H1 (cell line): ENCODE results near the gene UBXN4. TPM values are rescaled to one million over a fixed set of nuclear protein-coding genes. Genes with fewer than 3 reads are reported as not detected.

Source experiments
- CHD7 ChIP-seq: fragments of 300-600 bp; sonication (generic); IDR thresholded peaks from 2 replicates; pipeline ENCODE4 v1.7.1; 2012; ENCODE audit warnings: low read length, moderate library complexity, mild to moderate bottlenecking, inconsistent platforms; ENCODE audit not compliant: insufficient replicate concordance
- HDAC6 ChIP-seq: IDR thresholded peaks from one replicate; pipeline ENCODE4 v1.7.1; 2012; ENCODE audit warnings: low read depth, mild to moderate bottlenecking, inconsistent platforms, low read length, moderate library complexity
- KDM5A ChIP-seq: fragments of 200-600 bp; IDR thresholded peaks from 2 replicates; pipeline ENCODE4 v1.7.1; 2012; ENCODE audit warnings: mild to moderate bottlenecking, low read length, inconsistent platforms, mixed read lengths
- RXRA ChIP-seq: IDR thresholded peaks from 2 replicates; pipeline ENCODE4 v1.6.1; 2011; ENCODE audit warnings: low read depth, mild to moderate bottlenecking, low read length, moderate library complexity; ENCODE audit not compliant: insufficient read depth
- SP4 ChIP-seq: IDR thresholded peaks from 2 replicates; pipeline ENCODE4 v1.6.1; 2012; ENCODE audit warnings: low read length, inconsistent platforms
- YY1 ChIP-seq: IDR thresholded peaks from 2 replicates; pipeline ENCODE4 v1.6.1; 2011; ENCODE audit warnings: low read depth, mild to moderate bottlenecking, low read length
- polyA plus RNA-seq, 7 experiments: library from polyadenylated mRNA; depleted of rRNA in 3 of 7; stranded (reverse) in 5 of 7; unstranded in 2 of 7; fragments of >200 nt in 5 of 7; fragments of 200-250 nt in 2 of 7; gene quantifications; 1 replicate in 5 of 7; 2 replicates in 1 of 7; 4 replicates in 1 of 7; pipeline versions ENCODE4 v1.2.1 to v1.2.3, GENCODE V29; 2011 to 2013; ENCODE audit warnings: missing spikeins in 2 of 7, mixed read lengths in 2 of 7
- total RNA-seq: library from RNA; stranded (reverse); fragmentation: NEBNext Ultra II Directional; extraction: Animal tissue kit (Norgen Biotek cat#: 25700); gene quantifications from 2 replicates; pipeline ENCODE4 v1.2.1, GENCODE V29; 2021

Gene UBXN4
- total and polyA plus RNA-seq, 2 of the 8 experiments (the other 6 are each of a cell fraction or from before 2014, with no cell fraction given) = 20.1 to 64.2 TPM

GRCh38 chr2:135756692-135757091, 15.0 kb downstream of the UBXN4 start (continued):
- TF ChIP-seq CHD7 (no peak), SP4 (no peak), HDAC6 (no peak), YY1 (no peak), RXRA (no peak), KDM5A (no peak)
